A549 (cell line): ENCODE data around the gene LGR5. TPM values are rescaled to one million over a fixed set of nuclear protein-coding genes. Genes with fewer than 3 reads are reported as not detected.

Experiments used
- ATAC-seq, 2 experiments: fragments of 200-7000 bp in 1 of 2; fragments of >200 bp in 1 of 2; cut with Nextera tagmentation in 1 of 2; cut with Tn5 transposase in 1 of 2; 3 replicates each; pipeline versions ENCODE4 v1.8.0 to v1.9.1; 2018 to 2020; ENCODE audit warnings: mild to moderate bottlenecking in 1 of 2, moderate library complexity in 1 of 2
- CTCF ChIA-PET: fragments of 300-600 bp; sonication (Branson Sonifier 250); formaldehyde crosslinking; extraction: SDS; loops from one replicate; lab custom pipeline; 2021; ENCODE audit warnings: antibody characterized with exemption, inconsistent platforms; lab: Yijun Ruan, JAX
- POLR2A ChIA-PET: fragments of 350-600 bp; formaldehyde crosslinking; extraction: SDS; loops from one replicate; lab custom pipeline; 2021; ENCODE audit warnings: antibody characterized with exemption, inconsistent platforms; lab: Yijun Ruan, JAX
- DNase-seq, 2 experiments: peaks; one replicate each; pipeline versions ENCODE4 v3.0.0 to v3.0.0-alpha.2; 2011 to 2016; ENCODE audit warnings: low read depth in 1 of 2, low spot score in 1 of 2
- FAIRE-seq: peaks from 2 replicates; lab custom pipeline; 2011; peaks lifted over from hg19 to GRCh38; lab: Jason Lieb, UNC
- H3K27ac ChIP-seq, 2 experiments: fragments of >200 bp; sonication (Bioruptor Twin); formaldehyde crosslinking; 3 replicates each; pipeline ENCODE4 v1.5.1; 2016 to 2017
- H3K4me1 ChIP-seq: fragments of >200 bp; sonication (Bioruptor Twin); formaldehyde crosslinking; 3 replicates; pipeline ENCODE4 v1.6.1; 2016
- H3K4me2 ChIP-seq: fragments of >200 bp; sonication (Bioruptor Twin); formaldehyde crosslinking; 3 replicates; pipeline ENCODE4 v1.6.1; 2016
- H3K4me3 ChIP-seq: fragments of >200 bp; sonication (Bioruptor Twin); formaldehyde crosslinking; 3 replicates; pipeline ENCODE4 v1.5.1; 2016
- H3K9me3 ChIP-seq: fragments of >200 bp; sonication (Bioruptor Twin); formaldehyde crosslinking; 3 replicates; pipeline ENCODE4 v1.6.1; 2016
- CBX2 ChIP-seq: fragments of 200-600 bp; sonication (generic); IDR thresholded peaks from 2 replicates; pipeline ENCODE4 v1.6.1; 2016; ENCODE audit warnings: low read depth, mild to moderate bottlenecking, borderline replicate concordance
- CHD2 ChIP-seq: fragments of 150-350 bp; IDR thresholded peaks from 2 replicates; pipeline ENCODE4 v1.6.1; 2014; ENCODE audit warnings: low read length; ENCODE audit not compliant: partially characterized antibody
- EHF ChIP-seq: fragments of 250-450 bp; sonication (Bioruptor Pico); IDR thresholded peaks from 2 replicates; pipeline ENCODE4 v1.5.0; 2020; ENCODE audit warnings: mild to moderate bottlenecking
- EP300 ChIP-seq, 2 experiments: fragments of >200 bp; sonication (Bioruptor Twin); formaldehyde crosslinking; IDR thresholded peaks; 2 replicates in 1 of 2; 3 replicates in 1 of 2; pipeline ENCODE4 v1.6.1; 2016 to 2017
- ESRRA ChIP-seq: fragments of 150-350 bp; IDR thresholded peaks from 2 replicates; pipeline ENCODE4 v1.6.1; 2014; ENCODE audit warnings: mild to moderate bottlenecking, low read length, borderline replicate concordance
- FOSB ChIP-seq: fragments of 250-450 bp; sonication (Bioruptor Pico); IDR thresholded peaks from 2 replicates; pipeline ENCODE4 v1.5.0; 2020; ENCODE audit warnings: mild to moderate bottlenecking, moderate library complexity
- FOSL2 ChIP-seq, 2 experiments: fragments of 450-650 bp in 1 of 2; fragments of >200 bp in 1 of 2; sonication (Bioruptor Twin) in 1 of 2; formaldehyde crosslinking; IDR thresholded peaks; 2 replicates each; pipeline versions ENCODE4 v1.5.0 to v1.6.1; 2016 to 2020; ENCODE audit warnings: mild to moderate bottlenecking in 1 of 2, moderate library complexity in 1 of 2
- GATA3 ChIP-seq: IDR thresholded peaks from 2 replicates; pipeline ENCODE4 v1.6.1; 2012; ENCODE audit warnings: borderline replicate concordance
- HEYL ChIP-seq: fragments of 250-450 bp; sonication (Bioruptor Pico); IDR thresholded peaks from 2 replicates; pipeline ENCODE4 v1.8.0; 2021; ENCODE audit warnings: mild to moderate bottlenecking, moderate library complexity
- JUN ChIP-seq, 2 experiments: fragments of >200 bp; sonication (Bioruptor Twin); formaldehyde crosslinking; IDR thresholded peaks; 2 replicates in 1 of 2; 3 replicates in 1 of 2; pipeline ENCODE4 v1.6.1; 2016 to 2017
- KDM5A ChIP-seq: fragments of 200-600 bp; sonication (generic); IDR thresholded peaks from 2 replicates; pipeline ENCODE4 v1.6.1; 2016; ENCODE audit warnings: antibody characterized with exemption, mild to moderate bottlenecking
- MAZ ChIP-seq: fragments of 150-350 bp; IDR thresholded peaks from 2 replicates; pipeline ENCODE4 v1.6.1; 2014; ENCODE audit warnings: antibody characterized with exemption, low read depth, low read length, borderline replicate concordance
- NPAS2 ChIP-seq: fragments of 250-450 bp; sonication (Bioruptor Pico); IDR thresholded peaks from 2 replicates; pipeline ENCODE4 v1.8.0; 2022; ENCODE audit warnings: mild to moderate bottlenecking, moderate library complexity, borderline replicate concordance
- NR3C1 ChIP-seq: fragments of >200 bp; sonication (Bioruptor Twin); formaldehyde crosslinking; IDR thresholded peaks from 3 replicates; pipeline ENCODE4 v1.6.1; 2017
- PHF8 ChIP-seq: fragments of 200-600 bp; sonication (generic); IDR thresholded peaks from 2 replicates; pipeline ENCODE4 v1.6.1; 2016; ENCODE audit warnings: low read depth, mild to moderate bottlenecking, antibody characterized with exemption, moderate library complexity, borderline replicate concordance
- RAD21 ChIP-seq, 2 experiments: fragments of >200 bp in 1 of 2; sonication (Bioruptor Twin) in 1 of 2; formaldehyde crosslinking in 1 of 2; IDR thresholded peaks in 1 of 2; conservative IDR thresholded peaks in 1 of 2; 2 replicates in 1 of 2; 3 replicates in 1 of 2; pipeline ENCODE4 v1.6.1; 2012 to 2018; ENCODE audit warnings: inconsistent platforms in 1 of 2
- RNF2 ChIP-seq: fragments of 200-600 bp; sonication (generic); IDR thresholded peaks from 2 replicates; pipeline ENCODE4 v1.6.1; 2016; ENCODE audit warnings: low read depth, mild to moderate bottlenecking, antibody characterized with exemption, moderate library complexity, borderline replicate concordance
- SMC3 ChIP-seq: fragments of >200 bp; sonication (Bioruptor Twin); formaldehyde crosslinking; IDR thresholded peaks from 3 replicates; pipeline ENCODE4 v1.6.1; 2018; ENCODE audit warnings: inconsistent platforms
- ZFP36 ChIP-seq: fragments of 450-650 bp; IDR thresholded peaks from 2 replicates; pipeline ENCODE4 v1.6.1; 2014; ENCODE audit warnings: borderline replicate concordance; ENCODE audit not compliant: partially characterized antibody
- ZSCAN20 ChIP-seq: fragments of 250-450 bp; sonication (Bioruptor Pico); IDR thresholded peaks from 2 replicates; pipeline ENCODE4 v1.8.0; 2022; ENCODE audit warnings: mild to moderate bottlenecking, moderate library complexity
- WGBS: methylation state at CpG from one replicate; pipeline ENCODE4 v1.1.6; 2017; ENCODE audit errors: missing lambda C conversion rate; 5-methylcytosine and 5-hydroxymethylcytosine counted together
- polyA minus RNA-seq: library from RNA; depleted of rRNA, polyadenylated mRNA; stranded (reverse); fragments of >200 nt; gene quantifications from 2 replicates; pipeline ENCODE4 v1.2.3, GENCODE V29; 2011; rRNA and poly(A)+ RNA removed
- polyA plus RNA-seq, 4 experiments: library from polyadenylated mRNA; depleted of rRNA in 3 of 4; stranded (reverse); fragments of >200 nt; fragmentation: RNase III in 1 of 4; extraction: RNeasy Plus Mini Kit Qiagen cat#74134 plus additional on column Dnase treatment in 1 of 4; gene quantifications; 2 replicates in 3 of 4; 3 replicates in 1 of 4; pipeline ENCODE4 v1.2.3, GENCODE V29; 2011 to 2017
- TF ChIP-seq, protein P1 (sequence below): fragments of 250-450 bp; sonication (Bioruptor Pico); IDR thresholded peaks from 2 replicates; pipeline ENCODE4 v1.5.0; 2020; ENCODE audit warnings: low read depth, mild to moderate bottlenecking, moderate library complexity
- TF ChIP-seq, protein P2 (sequence below): fragments of 250-450 bp; sonication (Bioruptor Pico); IDR thresholded peaks from 2 replicates; pipeline ENCODE4 v1.5.0; 2021; ENCODE audit warnings: mild to moderate bottlenecking, moderate library complexity, borderline replicate concordance
- TF ChIP-seq, protein P3 (sequence below): IDR thresholded peaks from 2 replicates; pipeline ENCODE4 v1.6.1; 2012; ENCODE audit warnings: low read depth, borderline replicate concordance
- TF ChIP-seq, protein P4 (sequence below): fragments of >200 bp; sonication (Bioruptor Twin); formaldehyde crosslinking; IDR thresholded peaks from 3 replicates; pipeline ENCODE4 v1.5.1; 2016

The LGR5 gene, protein sequence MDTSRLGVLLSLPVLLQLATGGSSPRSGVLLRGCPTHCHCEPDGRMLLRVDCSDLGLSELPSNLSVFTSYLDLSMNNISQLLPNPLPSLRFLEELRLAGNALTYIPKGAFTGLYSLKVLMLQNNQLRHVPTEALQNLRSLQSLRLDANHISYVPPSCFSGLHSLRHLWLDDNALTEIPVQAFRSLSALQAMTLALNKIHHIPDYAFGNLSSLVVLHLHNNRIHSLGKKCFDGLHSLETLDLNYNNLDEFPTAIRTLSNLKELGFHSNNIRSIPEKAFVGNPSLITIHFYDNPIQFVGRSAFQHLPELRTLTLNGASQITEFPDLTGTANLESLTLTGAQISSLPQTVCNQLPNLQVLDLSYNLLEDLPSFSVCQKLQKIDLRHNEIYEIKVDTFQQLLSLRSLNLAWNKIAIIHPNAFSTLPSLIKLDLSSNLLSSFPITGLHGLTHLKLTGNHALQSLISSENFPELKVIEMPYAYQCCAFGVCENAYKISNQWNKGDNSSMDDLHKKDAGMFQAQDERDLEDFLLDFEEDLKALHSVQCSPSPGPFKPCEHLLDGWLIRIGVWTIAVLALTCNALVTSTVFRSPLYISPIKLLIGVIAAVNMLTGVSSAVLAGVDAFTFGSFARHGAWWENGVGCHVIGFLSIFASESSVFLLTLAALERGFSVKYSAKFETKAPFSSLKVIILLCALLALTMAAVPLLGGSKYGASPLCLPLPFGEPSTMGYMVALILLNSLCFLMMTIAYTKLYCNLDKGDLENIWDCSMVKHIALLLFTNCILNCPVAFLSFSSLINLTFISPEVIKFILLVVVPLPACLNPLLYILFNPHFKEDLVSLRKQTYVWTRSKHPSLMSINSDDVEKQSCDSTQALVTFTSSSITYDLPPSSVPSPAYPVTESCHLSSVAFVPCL
- not detected in 2 replicates for polyA plus RNA-seq (2011; rRNA removed)
- not detected in 2 replicates for polyA plus RNA-seq (2012; cell fraction: cytosol; rRNA removed)
- polyA plus RNA-seq (2012; cell fraction: nucleus; rRNA removed) = not detected in 2 replicates
- polyA plus RNA-seq (2017; fragmentation: RNase III; extraction: RNeasy Plus Mini Kit Qiagen cat#74134 plus additional on column Dnase treatment) = not detected in 3 replicates
- polyA minus RNA-seq = not detected in 2 replicates

DNA sequence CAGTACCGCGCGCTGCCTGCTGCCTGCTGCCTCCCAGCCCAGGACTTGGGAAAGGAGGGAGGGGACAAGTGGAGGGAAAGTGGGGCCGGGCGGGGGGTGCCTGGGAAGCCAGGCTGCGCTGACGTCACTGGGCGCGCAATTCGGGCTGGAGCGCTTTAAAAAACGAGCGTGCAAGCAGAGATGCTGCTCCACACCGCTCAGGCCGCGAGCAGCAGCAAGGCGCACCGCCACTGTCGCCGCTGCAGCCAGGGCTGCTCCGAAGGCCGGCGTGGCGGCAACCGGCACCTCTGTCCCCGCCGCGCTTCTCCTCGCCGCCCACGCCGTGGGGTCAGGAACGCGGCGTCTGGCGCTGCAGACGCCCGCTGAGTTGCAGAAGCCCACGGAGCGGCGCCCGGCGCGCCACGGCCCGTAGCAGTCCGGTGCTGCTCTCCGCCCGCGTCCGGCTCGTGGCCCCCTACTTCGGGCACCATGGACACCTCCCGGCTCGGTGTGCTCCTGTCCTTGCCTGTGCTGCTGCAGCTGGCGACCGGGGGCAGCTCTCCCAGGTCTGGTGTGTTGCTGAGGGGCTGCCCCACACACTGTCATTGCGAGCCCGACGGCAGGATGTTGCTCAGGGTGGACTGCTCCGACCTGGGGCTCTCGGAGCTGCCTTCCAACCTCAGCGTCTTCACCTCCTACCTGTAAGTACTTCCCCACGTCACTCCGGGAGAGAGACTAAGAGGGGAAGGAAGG lies at the start of gene LGR5:
Gene LGR5, plus strand, starts transcription at position 186 of the 732 bp plus-strand sequence. Its CDS starts 283 bp downstream, at position 469.
- Histone ChIP-seq H3K9me3 (peaks cover 24% of the 10 kb centered on the region), H3K27ac (no peak within 1 kb of the TSS), H3K4me3 (peak within 1 kb of the TSS; percentile 39), H3K4me2 (peak within 1 kb of the TSS; percentile 98), H3K4me1 (peaks cover 21% of the 10 kb centered on the region)
- ATAC-seq (peak; percentile 67 to 83), DNase-seq (peak in 1 of 2 experiments; percentile 18), FAIRE-seq (no peak)
- POLR2A ChIA-PET = no interaction called here
- 4% methylated on average over 25 of the region's 65 CpGs for WGBS
- CTCF ChIA-PET = no interaction called here
- TF ChIP-seq NR3C1 = no peak
- no peak for TF ChIP-seq RNF2
- TF ChIP-seq EHF (CRISPR knock-in tag) = no peak
- no peak for TF ChIP-seq GATA3
- TF ChIP-seq ESRRA = no peak
- no peak for TF ChIP-seq EP300 (IDR thresholded peaks at IDR 0.05)
- no peak for TF ChIP-seq ZFP36
- no peak for TF ChIP-seq NPAS2
- TF ChIP-seq, protein P1, sequence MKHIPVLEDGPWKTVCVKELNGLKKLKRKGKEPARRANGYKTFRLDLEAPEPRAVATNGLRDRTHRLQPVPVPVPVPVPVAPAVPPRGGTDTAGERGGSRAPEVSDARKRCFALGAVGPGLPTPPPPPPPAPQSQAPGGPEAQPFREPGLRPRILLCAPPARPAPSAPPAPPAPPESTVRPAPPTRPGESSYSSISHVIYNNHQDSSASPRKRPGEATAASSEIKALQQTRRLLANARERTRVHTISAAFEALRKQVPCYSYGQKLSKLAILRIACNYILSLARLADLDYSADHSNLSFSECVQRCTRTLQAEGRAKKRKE (CRISPR knock-in tag) = no peak
- no peak for TF ChIP-seq ZSCAN20 (CRISPR knock-in tag)
- TF ChIP-seq KDM5A = no peak
- TF ChIP-seq, protein P2, sequence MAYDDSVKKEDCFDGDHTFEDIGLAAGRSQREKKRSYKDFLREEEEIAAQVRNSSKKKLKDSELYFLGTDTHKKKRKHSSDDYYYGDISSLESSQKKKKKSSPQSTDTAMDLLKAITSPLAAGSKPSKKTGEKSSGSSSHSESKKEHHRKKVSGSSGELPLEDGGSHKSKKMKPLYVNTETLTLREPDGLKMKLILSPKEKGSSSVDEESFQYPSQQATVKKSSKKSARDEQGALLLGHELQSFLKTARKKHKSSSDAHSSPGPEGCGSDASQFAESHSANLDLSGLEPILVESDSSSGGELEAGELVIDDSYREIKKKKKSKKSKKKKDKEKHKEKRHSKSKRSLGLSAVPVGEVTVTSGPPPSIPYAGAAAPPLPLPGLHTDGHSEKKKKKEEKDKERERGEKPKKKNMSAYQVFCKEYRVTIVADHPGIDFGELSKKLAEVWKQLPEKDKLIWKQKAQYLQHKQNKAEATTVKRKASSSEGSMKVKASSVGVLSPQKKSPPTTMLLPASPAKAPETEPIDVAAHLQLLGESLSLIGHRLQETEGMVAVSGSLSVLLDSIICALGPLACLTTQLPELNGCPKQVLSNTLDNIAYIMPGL (CRISPR knock-in tag) = no peak
- no peak for TF ChIP-seq HEYL
- no peak for TF ChIP-seq FOSL2 (IDR thresholded peaks at IDR 0.05)
- no peak for TF ChIP-seq FOSL2 (CRISPR knock-in tag; IDR thresholded peaks at IDR 0.05)
- TF ChIP-seq PHF8 = no peak
- no peak for TF ChIP-seq FOSB (CRISPR knock-in tag)

DNA sequence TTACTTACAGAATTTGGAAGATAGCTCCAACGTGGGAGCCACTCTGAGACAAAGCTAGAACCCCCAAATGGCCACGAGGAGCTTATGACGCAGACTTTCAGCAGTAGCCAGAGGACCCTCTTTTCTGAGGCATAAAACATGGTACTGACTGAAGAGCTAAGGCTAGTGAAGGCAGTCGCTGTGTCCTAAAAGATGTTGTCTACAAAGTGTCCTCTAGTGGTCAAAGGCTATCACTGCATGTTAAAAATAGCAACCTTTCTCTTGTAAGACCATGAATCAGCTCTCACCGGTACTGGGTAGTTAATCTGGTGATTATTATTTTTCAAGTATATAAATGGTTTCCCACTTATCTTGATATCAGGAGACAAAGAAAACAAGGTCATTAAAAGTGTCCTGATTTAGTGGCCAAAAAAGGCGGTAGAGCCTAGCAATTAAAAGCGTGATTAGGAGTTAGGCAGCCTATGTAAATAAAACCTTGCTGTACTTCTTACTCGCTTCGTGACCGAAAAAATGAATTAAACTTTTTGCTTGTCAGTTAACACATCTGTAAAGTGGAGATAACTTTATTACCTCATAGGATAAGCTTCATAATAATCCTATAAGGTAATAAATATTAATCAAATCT lies 47.0 kb upstream of the LGR5 start:
- Histone ChIP-seq H3K4me3 (no peak overlapping the region), H3K9me3 (no peaks in the 10 kb centered on the region), H3K4me1 (peaks cover 4% of the 10 kb centered on the region; the same call in 1 of the 3 replicates), H3K27ac (no peak overlapping the region), H3K4me2 (peak overlapping the region; percentile 41; the same call in 2 of the 3 replicates)
- TF ChIP-seq MAZ (no peak), CHD2 (no peak), RAD21 (conservative IDR thresholded peaks at IDR 0.05 in 1 of 2, IDR thresholded peaks at IDR 0.05 in 1 of 2) (peak; percentile 47 to 50; a peak in 4 of 5 replicates), CBX2 (no peak), SMC3 (peak; percentile 55; the same call in 2 of the 3 replicates), JUN (IDR thresholded peaks at IDR 0.05) (no peak), HEYL (no peak), GATA3 (no peak)
- TF ChIP-seq, protein P3, sequence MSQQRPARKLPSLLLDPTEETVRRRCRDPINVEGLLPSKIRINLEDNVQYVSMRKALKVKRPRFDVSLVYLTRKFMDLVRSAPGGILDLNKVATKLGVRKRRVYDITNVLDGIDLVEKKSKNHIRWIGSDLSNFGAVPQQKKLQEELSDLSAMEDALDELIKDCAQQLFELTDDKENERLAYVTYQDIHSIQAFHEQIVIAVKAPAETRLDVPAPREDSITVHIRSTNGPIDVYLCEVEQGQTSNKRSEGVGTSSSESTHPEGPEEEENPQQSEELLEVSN = no peak
- TF ChIP-seq, protein P4, sequence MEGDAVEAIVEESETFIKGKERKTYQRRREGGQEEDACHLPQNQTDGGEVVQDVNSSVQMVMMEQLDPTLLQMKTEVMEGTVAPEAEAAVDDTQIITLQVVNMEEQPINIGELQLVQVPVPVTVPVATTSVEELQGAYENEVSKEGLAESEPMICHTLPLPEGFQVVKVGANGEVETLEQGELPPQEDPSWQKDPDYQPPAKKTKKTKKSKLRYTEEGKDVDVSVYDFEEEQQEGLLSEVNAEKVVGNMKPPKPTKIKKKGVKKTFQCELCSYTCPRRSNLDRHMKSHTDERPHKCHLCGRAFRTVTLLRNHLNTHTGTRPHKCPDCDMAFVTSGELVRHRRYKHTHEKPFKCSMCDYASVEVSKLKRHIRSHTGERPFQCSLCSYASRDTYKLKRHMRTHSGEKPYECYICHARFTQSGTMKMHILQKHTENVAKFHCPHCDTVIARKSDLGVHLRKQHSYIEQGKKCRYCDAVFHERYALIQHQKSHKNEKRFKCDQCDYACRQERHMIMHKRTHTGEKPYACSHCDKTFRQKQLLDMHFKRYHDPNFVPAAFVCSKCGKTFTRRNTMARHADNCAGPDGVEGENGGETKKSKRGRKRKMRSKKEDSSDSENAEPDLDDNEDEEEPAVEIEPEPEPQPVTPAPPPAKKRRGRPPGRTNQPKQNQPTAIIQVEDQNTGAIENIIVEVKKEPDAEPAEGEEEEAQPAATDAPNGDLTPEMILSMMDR = peak; percentile 66
- ATAC-seq (peak; percentile 85 to 98), FAIRE-seq (peak; percentile 87), DNase-seq (peak; percentile 66 to 84)
- ChIA-PET CTCF (interaction anchor here (0.6 to 2.8 kb wide), 23 partner anchors 10 to 662 kb away, joined by 3 to 20 read pairs (median 3); partner anchors contain the start of genes THAP2 and ZFC3H1), POLR2A (no interaction called here)
- 15% methylated on average over 10 of the region's 10 CpGs for WGBS
